Right ventricle myocardium inferior (tissue), 1 donor: ENCODE measurements around the gene CAMK2B. TPM values are rescaled to one million over a fixed set of nuclear protein-coding genes. Genes with fewer than 3 reads are reported as not detected.

Source experiments
- ATAC-seq: fragments of 200-7000 bp; cut with Tn5 transposase; one replicate; pipeline ENCODE4 v1.9.1; 2020; ENCODE audit warnings: mild to moderate bottlenecking, moderate library complexity
- DNase-seq: peaks from one replicate; pipeline ENCODE4 v3.0.0; 2021; ENCODE audit errors: missing footprints
- intact Hi-C: fragments of 100-400 bp; cut with DNase I; formaldehyde crosslinking; loops from one replicate; pipeline ENCODE4 v1.11.0; 2022
- total RNA-seq: library from RNA; stranded (reverse); fragmentation: NEBNext Ultra II Directional; extraction: Animal tissue kit (Norgen Biotek cat#: 25700); gene quantifications from one replicate; pipeline ENCODE4 v1.2.1, GENCODE V29; 2021
- donor health status: DM: no; HTN: yes; CAD: no; lungs with severe emphysema.

CAMK2B gene
- total RNA-seq, 1 donor from 2014 or later: 95.4 TPM

DNA sequence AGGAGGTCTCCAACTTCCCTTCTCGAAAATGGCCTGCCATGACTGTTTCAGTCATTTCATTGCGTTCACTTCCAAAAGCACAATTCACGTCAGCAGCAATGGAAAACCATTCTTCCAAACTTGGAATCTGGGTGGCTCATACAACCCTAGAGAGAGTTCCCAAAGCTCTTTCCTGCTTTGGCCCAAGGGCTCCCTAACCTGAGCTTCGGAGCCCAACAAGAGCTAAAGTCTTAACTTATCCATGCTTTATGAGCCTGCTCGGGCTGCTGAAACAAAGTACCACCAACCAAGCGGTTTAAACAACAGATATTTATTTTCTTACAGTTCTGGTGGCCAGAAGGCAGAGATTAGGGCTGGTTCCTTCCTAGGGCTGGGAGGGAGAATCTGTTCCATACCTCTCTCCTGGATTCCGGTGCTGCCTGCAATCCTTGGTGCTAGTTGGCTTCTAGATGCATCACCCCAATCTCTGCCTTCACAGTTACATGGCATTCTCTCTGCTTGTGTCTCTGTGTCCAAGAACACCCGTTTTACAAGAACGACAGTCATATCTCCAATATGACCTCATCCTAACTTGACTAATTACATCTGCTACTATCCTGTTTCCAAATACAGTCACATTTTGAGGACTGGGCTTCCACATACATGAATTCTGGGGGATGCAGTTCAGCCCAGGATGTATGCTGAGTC lies 33.5 kb downstream of the CAMK2B start:
- ATAC-seq: no peak
- intact Hi-C loops: loop anchor here (5.0 to 10.0 kb wide), 2 partner anchors 35 to 157 kb away; no protein-coding TSS in a partner anchor
- DNase-seq: peak; percentile 11

GRCh38 chr7:44291066-44291732 lies 34.2 kb downstream of the CAMK2B start:
- intact Hi-C loops: loop anchor here (5.0 to 10.0 kb wide), 2 partner anchors 34 to 156 kb away; no protein-coding TSS in a partner anchor
- ATAC-seq: peak; percentile 69
- peak; percentile 91 for DNase-seq

DNA sequence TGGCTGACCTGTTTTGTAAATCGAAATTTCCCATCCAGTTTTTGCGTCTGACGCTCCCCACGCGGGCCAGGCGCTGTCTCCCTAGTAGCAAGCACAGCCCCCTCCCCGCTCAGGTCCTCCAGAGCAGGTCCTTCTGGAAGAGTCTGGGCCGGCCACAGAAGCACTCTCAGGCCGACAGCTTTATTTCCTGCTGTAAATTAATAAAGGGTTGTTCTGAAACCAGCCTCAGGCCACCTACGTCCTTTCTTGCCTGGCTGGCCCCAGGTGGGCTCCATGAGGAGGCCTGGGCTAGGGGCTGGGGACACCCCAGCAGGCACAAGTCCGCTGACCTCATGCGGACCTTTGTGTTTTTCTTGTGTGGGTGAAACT lies 35.2 kb downstream of the CAMK2B start:
- DNase-seq (peak; percentile 41), ATAC-seq (no peak)
- intact Hi-C loops: loop anchor here (5.0 to 10.0 kb wide), 2 partner anchors 33 to 155 kb away; no protein-coding TSS in a partner anchor

GRCh38 chr7:44289341-44290251 lies 35.8 kb downstream of the CAMK2B start:
- intact Hi-C loops: loop anchor here (5.0 to 10.0 kb wide), 2 partner anchors 32 to 155 kb away; no protein-coding TSS in a partner anchor

GRCh38 chr7:44288811-44289340 lies 36.5 kb downstream of the CAMK2B start:
- DNase-seq: peak; percentile 55
- intact Hi-C loops: no loop called here
- ATAC-seq: no peak

More at GRCh38 chr7:44289341-44290251, 35.8 kb downstream of the CAMK2B start:
- ATAC-seq (no peak), DNase-seq (peak; percentile 58)

GRCh38 chr7:44288381-44288685 lies 37.1 kb downstream of the CAMK2B start:
- ATAC-seq (no peak), DNase-seq (peak; percentile 40)
- intact Hi-C loops: no loop called here

- peak; percentile 53 for DNase-seq
- intact Hi-C loops: no loop called here
- no peak for ATAC-seq
Observed at GRCh38 chr7:44287488-44288380, 37.7 kb downstream of the CAMK2B start.

DNA sequence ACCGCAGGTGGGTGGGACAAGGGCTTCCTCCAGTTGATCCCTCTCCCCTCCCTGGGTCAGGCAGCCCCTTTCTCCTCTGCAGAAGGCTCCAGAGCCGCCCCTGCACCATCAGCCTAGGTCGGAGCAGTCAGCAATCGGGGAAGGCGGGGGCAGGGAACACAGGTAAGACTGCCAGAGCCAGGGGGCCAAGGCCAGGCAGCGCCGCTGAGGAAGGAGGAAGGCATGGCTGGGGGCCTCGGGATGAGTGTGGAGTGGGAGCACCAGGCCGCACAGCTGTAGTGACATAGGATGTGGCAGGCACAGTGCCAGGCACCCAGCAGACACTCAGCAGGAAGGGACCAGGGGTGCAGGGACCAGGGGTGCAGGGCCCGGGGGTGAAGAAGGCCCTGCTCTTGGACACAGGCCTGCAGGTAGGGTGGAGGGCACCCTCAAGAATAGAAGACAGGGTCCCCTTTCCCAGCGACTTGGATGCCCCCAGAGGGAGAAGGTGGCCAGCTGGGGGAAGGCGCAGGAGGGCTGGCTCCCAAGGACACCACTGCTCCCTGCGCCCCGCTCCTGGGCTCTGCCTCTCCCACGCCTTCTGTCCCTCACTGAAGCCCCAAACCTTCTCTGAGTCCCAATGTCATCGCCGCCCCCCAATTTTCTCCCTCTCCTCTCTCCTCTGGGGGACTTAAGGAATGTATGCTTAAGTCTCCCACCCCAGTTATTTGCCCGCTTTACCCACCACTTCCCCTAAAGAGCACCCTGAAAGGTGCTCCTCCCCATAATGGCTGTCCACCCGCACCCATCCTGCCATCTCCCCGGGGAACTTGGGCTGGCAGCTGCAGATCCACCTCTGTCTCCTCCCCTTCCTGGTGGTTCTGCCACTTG lies 38.5 kb downstream of the CAMK2B start:
- ATAC-seq (no peak), DNase-seq (peak; percentile 58)
- intact Hi-C loops: no loop called here

GRCh38 chr7:44286182-44286617 lies 39.2 kb downstream of the CAMK2B start:
- no peak for ATAC-seq
- peak; percentile 37 for DNase-seq
- intact Hi-C loops: no loop called here

GRCh38 chr7:44285561-44285960 lies 39.8 kb downstream of the CAMK2B start:
- intact Hi-C loops: no loop called here
- no peak for ATAC-seq

GRCh38 chr7:44284881-44285541 lies 40.4 kb downstream of the CAMK2B start:
- DNase-seq (peak; percentile 58), ATAC-seq (no peak)
- intact Hi-C loops: no loop called here

More at GRCh38 chr7:44285561-44285960, 39.8 kb downstream of the CAMK2B start:
- DNase-seq: peak; percentile 57

DNA sequence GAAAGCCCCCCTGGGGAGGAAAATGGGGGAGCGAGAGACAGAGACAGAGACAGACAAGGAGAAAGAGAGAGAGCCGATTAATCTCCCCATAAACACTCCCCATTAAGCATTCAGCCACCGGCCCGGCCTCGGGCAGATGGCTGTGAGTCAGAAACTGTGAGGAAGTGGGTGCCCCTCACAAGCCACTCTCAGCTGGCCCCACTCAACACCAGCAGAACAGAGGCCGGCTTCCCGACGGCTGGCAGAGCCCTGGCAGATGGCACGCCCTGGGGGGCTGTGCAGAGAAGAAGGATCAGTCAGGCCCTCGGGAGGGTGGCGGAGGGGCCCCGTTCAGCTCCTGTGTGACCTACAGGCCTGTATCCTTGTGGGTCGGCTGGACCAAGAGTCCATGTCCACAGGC lies 41.2 kb downstream of the CAMK2B start:
- ATAC-seq: no peak
- intact Hi-C loops: no loop called here
- DNase-seq: peak; percentile 40

- peak; percentile 66 for ATAC-seq
- intact Hi-C loops: no loop called here
Observed at GRCh38 chr7:44283381-44284211, 41.8 kb downstream of the CAMK2B start.

GRCh38 chr7:44282601-44283171 lies 42.7 kb downstream of the CAMK2B start:
- no peak for ATAC-seq
- peak; percentile 31 for DNase-seq
- intact Hi-C loops: no loop called here

More at GRCh38 chr7:44283381-44284211, 41.8 kb downstream of the CAMK2B start:
- DNase-seq: peak; percentile 71

GRCh38 chr7:44281811-44282600 lies 43.4 kb downstream of the CAMK2B start:
- DNase-seq (peak; percentile 6), ATAC-seq (no peak)
- intact Hi-C loops: no loop called here
